A549 (cell line): ENCODE results near the gene APBB2. TPM values are rescaled to one million over a fixed set of nuclear protein-coding genes. Genes with fewer than 3 reads are reported as not detected.

Experiments used
- ATAC-seq, 2 experiments: fragments of 200-7000 bp in 1 of 2; fragments of >200 bp in 1 of 2; cut with Nextera tagmentation in 1 of 2; cut with Tn5 transposase in 1 of 2; 3 replicates each; pipeline versions ENCODE4 v1.8.0 to v1.9.1; 2018 to 2020; ENCODE audit warnings: mild to moderate bottlenecking in 1 of 2, moderate library complexity in 1 of 2
- CTCF ChIA-PET: fragments of 300-600 bp; sonication (Branson Sonifier 250); formaldehyde crosslinking; extraction: SDS; loops from one replicate; lab custom pipeline; 2021; ENCODE audit warnings: antibody characterized with exemption, inconsistent platforms; lab: Yijun Ruan, JAX
- POLR2A ChIA-PET: fragments of 350-600 bp; formaldehyde crosslinking; extraction: SDS; loops from one replicate; lab custom pipeline; 2021; ENCODE audit warnings: antibody characterized with exemption, inconsistent platforms; lab: Yijun Ruan, JAX
- DNase-seq, 2 experiments: peaks; one replicate each; pipeline versions ENCODE4 v3.0.0 to v3.0.0-alpha.2; 2011 to 2016; ENCODE audit warnings: low read depth in 1 of 2, low spot score in 1 of 2
- FAIRE-seq: peaks from 2 replicates; lab custom pipeline; 2011; peaks lifted over from hg19 to GRCh38; lab: Jason Lieb, UNC
- H3K27ac ChIP-seq, 2 experiments: fragments of >200 bp; sonication (Bioruptor Twin); formaldehyde crosslinking; 3 replicates each; pipeline ENCODE4 v1.5.1; 2016 to 2017
- H3K4me1 ChIP-seq: fragments of >200 bp; sonication (Bioruptor Twin); formaldehyde crosslinking; 3 replicates; pipeline ENCODE4 v1.6.1; 2016
- H3K4me2 ChIP-seq: fragments of >200 bp; sonication (Bioruptor Twin); formaldehyde crosslinking; 3 replicates; pipeline ENCODE4 v1.6.1; 2016
- H3K4me3 ChIP-seq: fragments of >200 bp; sonication (Bioruptor Twin); formaldehyde crosslinking; 3 replicates; pipeline ENCODE4 v1.5.1; 2016
- H3K9me3 ChIP-seq: fragments of >200 bp; sonication (Bioruptor Twin); formaldehyde crosslinking; 3 replicates; pipeline ENCODE4 v1.6.1; 2016
- BCL3 ChIP-seq: fragments of >200 bp; sonication (Bioruptor Twin); formaldehyde crosslinking; IDR thresholded peaks from 3 replicates; pipeline ENCODE4 v1.6.1; 2016
- EHF ChIP-seq: fragments of 250-450 bp; sonication (Bioruptor Pico); IDR thresholded peaks from 2 replicates; pipeline ENCODE4 v1.5.0; 2020; ENCODE audit warnings: mild to moderate bottlenecking
- EHMT2 ChIP-seq: fragments of 200-600 bp; sonication (generic); IDR thresholded peaks from 2 replicates; pipeline ENCODE4 v1.6.1; 2016; ENCODE audit warnings: antibody characterized with exemption, low read depth, mild to moderate bottlenecking, moderate library complexity
- ELK1 ChIP-seq: fragments of 150-350 bp; IDR thresholded peaks from 2 replicates; pipeline ENCODE4 v1.6.1; 2014; ENCODE audit warnings: low read depth, mild to moderate bottlenecking, low read length
- EP300 ChIP-seq, 2 experiments: fragments of >200 bp; sonication (Bioruptor Twin); formaldehyde crosslinking; IDR thresholded peaks; 2 replicates in 1 of 2; 3 replicates in 1 of 2; pipeline ENCODE4 v1.6.1; 2016 to 2017
- ESRRA ChIP-seq: fragments of 150-350 bp; IDR thresholded peaks from 2 replicates; pipeline ENCODE4 v1.6.1; 2014; ENCODE audit warnings: mild to moderate bottlenecking, low read length, borderline replicate concordance
- FOSB ChIP-seq: fragments of 250-450 bp; sonication (Bioruptor Pico); IDR thresholded peaks from 2 replicates; pipeline ENCODE4 v1.5.0; 2020; ENCODE audit warnings: mild to moderate bottlenecking, moderate library complexity
- FOSL2 ChIP-seq, 2 experiments: fragments of 450-650 bp in 1 of 2; fragments of >200 bp in 1 of 2; sonication (Bioruptor Twin) in 1 of 2; formaldehyde crosslinking; IDR thresholded peaks; 2 replicates each; pipeline versions ENCODE4 v1.5.0 to v1.6.1; 2016 to 2020; ENCODE audit warnings: mild to moderate bottlenecking in 1 of 2, moderate library complexity in 1 of 2
- GATA3 ChIP-seq: IDR thresholded peaks from 2 replicates; pipeline ENCODE4 v1.6.1; 2012; ENCODE audit warnings: borderline replicate concordance
- HEYL ChIP-seq: fragments of 250-450 bp; sonication (Bioruptor Pico); IDR thresholded peaks from 2 replicates; pipeline ENCODE4 v1.8.0; 2021; ENCODE audit warnings: mild to moderate bottlenecking, moderate library complexity
- MAX ChIP-seq: IDR thresholded peaks from 2 replicates; pipeline ENCODE4 v1.6.1; 2012
- MYC ChIP-seq: IDR thresholded peaks from 2 replicates; pipeline ENCODE4 v1.6.1; 2012; ENCODE audit warnings: mild to moderate bottlenecking, inconsistent platforms, low read length, improper control_type of control experiment, borderline replicate concordance
- POLR2A ChIP-seq: IDR thresholded peaks from 2 replicates; pipeline ENCODE4 v1.6.1; 2012; ENCODE audit warnings: mild to moderate bottlenecking, low read length
- RFX5 ChIP-seq: fragments of 450-650 bp; IDR thresholded peaks from 2 replicates; pipeline ENCODE4 v1.7.1; 2014; ENCODE audit warnings: antibody characterized with exemption, mild to moderate bottlenecking, moderate library complexity
- SMC3 ChIP-seq: fragments of >200 bp; sonication (Bioruptor Twin); formaldehyde crosslinking; IDR thresholded peaks from 3 replicates; pipeline ENCODE4 v1.6.1; 2018; ENCODE audit warnings: inconsistent platforms
- SREBF2 ChIP-seq: fragments of 450-650 bp; IDR thresholded peaks from 2 replicates; pipeline ENCODE4 v1.6.1; 2014; ENCODE audit warnings: mild to moderate bottlenecking, moderate library complexity
- ZC3H11A ChIP-seq: fragments of 450-650 bp; IDR thresholded peaks from 2 replicates; pipeline ENCODE4 v1.6.1; 2014; ENCODE audit warnings: antibody characterized with exemption, mild to moderate bottlenecking
- ZFP36 ChIP-seq: fragments of 450-650 bp; IDR thresholded peaks from 2 replicates; pipeline ENCODE4 v1.6.1; 2014; ENCODE audit warnings: borderline replicate concordance; ENCODE audit not compliant: partially characterized antibody
- ZNF302 ChIP-seq: fragments of 250-450 bp; sonication (Bioruptor Pico); IDR thresholded peaks from 2 replicates; pipeline ENCODE4 v1.9.0; 2021; ENCODE audit warnings: inconsistent platforms, mild to moderate bottlenecking, moderate library complexity
- WGBS: methylation state at CpG from one replicate; pipeline ENCODE4 v1.1.6; 2017; ENCODE audit errors: missing lambda C conversion rate; 5-methylcytosine and 5-hydroxymethylcytosine counted together
- polyA plus RNA-seq, 4 experiments: library from polyadenylated mRNA; depleted of rRNA in 3 of 4; stranded (reverse); fragments of >200 nt; fragmentation: RNase III in 1 of 4; extraction: RNeasy Plus Mini Kit Qiagen cat#74134 plus additional on column Dnase treatment in 1 of 4; gene quantifications; 2 replicates in 3 of 4; 3 replicates in 1 of 4; pipeline ENCODE4 v1.2.3, GENCODE V29; 2011 to 2017

Gene APBB2
- polyA plus RNA-seq, 2 of the 4 experiments (the other 2 are of a cell fraction) = 8.3 to 31.9 TPM

- TF ChIP-seq ELK1 (no peak), RFX5 (no peak), EHF (CRISPR knock-in tag) (no peak), BCL3 (no peak)
These were observed 53.0 kb downstream of the APBB2 start (continued) for GRCh38 chr4:41161355-41161754.

GRCh38 chr4:41160856-41161255 is 53.5 kb downstream of the APBB2 start:
- CTCF ChIA-PET = interaction anchor here (0.6 to 1.2 kb wide), 3 partner anchors 10 to 51 kb away, joined by 3 to 5 read pairs (median 3); no protein-coding TSS in a partner anchor
- Histone ChIP-seq H3K4me1 (peaks cover 34% of the 10 kb centered on the region), H3K9me3 (no peaks in the 10 kb centered on the region), H3K27ac (peak overlapping the region; percentile 77 to 81), H3K4me3 (no peak overlapping the region), H3K4me2 (peak overlapping the region; percentile 66)
- WGBS = 52% methylated on average over 4 of the region's 4 CpGs
- no peak for DNase-seq
- no peak for FAIRE-seq
- POLR2A ChIA-PET = interaction anchor here (0.6 to 1.0 kb wide), 2 partner anchors 95 to 170 kb away, joined by 3 read pairs; no protein-coding TSS in a partner anchor
- TF ChIP-seq ESRRA (no peak), ZC3H11A (no peak), ZNF302 (CRISPR knock-in tag) (no peak), POLR2A (no peak), ZFP36 (no peak), EP300 (IDR thresholded peaks at IDR 0.05) (no peak), HEYL (CRISPR knock-in tag) (no peak), SREBF2 (no peak), FOSB (CRISPR knock-in tag) (no peak), GATA3 (no peak), MAX (no peak), MYC (no peak), SMC3 (no peak)
- no peak for ATAC-seq

GRCh38 chr4:41160012-41160789 is 54.1 kb downstream of the APBB2 start:
- FAIRE-seq = no peak
- CTCF ChIA-PET = interaction anchor here (0.6 to 1.2 kb wide), 5 partner anchors 8 to 52 kb away, joined by 3 to 5 read pairs (median 3); no protein-coding TSS in a partner anchor
- no peak for TF ChIP-seq FOSL2 (IDR thresholded peaks at IDR 0.05)
- peak; percentile 38 for TF ChIP-seq FOSL2 (CRISPR knock-in tag; IDR thresholded peaks at IDR 0.05)
- 0 out of 2 replicates have a peak, but pooled peaks have one; percentile 21 for TF ChIP-seq MAX
- no peak for TF ChIP-seq EHMT2
- peak; percentile 94 to 96 for ATAC-seq
- Histone ChIP-seq H3K4me3 (no peak overlapping the region), H3K27ac (peak overlapping the region; percentile 77 to 81), H3K4me2 (peak overlapping the region; percentile 66), H3K9me3 (no peaks in the 10 kb centered on the region), H3K4me1 (peaks cover 39% of the 10 kb centered on the region)
- POLR2A ChIA-PET = interaction anchor here (1.0 kb wide), 1 partner anchor 96 kb away, joined by 3 read pairs; no protein-coding TSS in a partner anchor
- 13% methylated on average over 10 of the region's 10 CpGs for WGBS
- peak; percentile 37 to 80 for DNase-seq
